Gastrocnemius medialis (tissue), 4 donors: ENCODE data around the gene UMAD1. TPM values are rescaled to one million over a fixed set of nuclear protein-coding genes. Genes with fewer than 3 reads are reported as not detected.

Source experiments
- ATAC-seq, 2 donors: fragments of 150-250 bp; one replicate each; pipeline ENCODE4 v1.9.1; 2016
- DNase-seq, 2 donors: peaks; one replicate each; pipeline ENCODE4 v3.0.0-alpha.2; 2019
- H3K27ac ChIP-seq, 4 donors: fragments of 200-600 bp; sonication (generic); 1 replicate in 1 of 4; 2 replicates in 3 of 4; pipeline ENCODE4 v1.5.1; 2016 to 2018; ENCODE audit warnings: mild to moderate bottlenecking in 2 of 4, moderate library complexity in 1 of 4
- H3K27me3 ChIP-seq, 3 donors: fragments of 200-600 bp; sonication (generic) in 2 of 3; 1 replicate in 1 of 3; 2 replicates in 2 of 3; pipeline versions ENCODE4 v1.5.1 to v1.6.0; 2016 to 2019; ENCODE audit warnings: mild to moderate bottlenecking in 1 of 3, moderate library complexity in 1 of 3
- H3K36me3 ChIP-seq, 2 donors: fragments of 200-600 bp; sonication (generic) in 1 of 2; one replicate each; pipeline ENCODE4 v1.5.1; 2017 to 2018
- H3K4me1 ChIP-seq, 2 donors: fragments of 200-600 bp; sonication (generic) in 1 of 2; one replicate each; pipeline ENCODE4 v1.5.1; 2016 to 2017; ENCODE audit warnings: mild to moderate bottlenecking in 2 of 2
- H3K4me3 ChIP-seq, 4 donors: fragments of 200-600 bp; sonication (generic) in 3 of 4; 1 replicate in 1 of 4; 2 replicates in 3 of 4; pipeline ENCODE4 v1.5.1; 2016 to 2019; ENCODE audit warnings: mild to moderate bottlenecking in 2 of 4
- H3K9me3 ChIP-seq, 3 donors: fragments of 200-600 bp; sonication (generic) in 2 of 3; 1 replicate in 1 of 3; 2 replicates in 2 of 3; pipeline ENCODE4 v1.5.1; 2016 to 2019
- CTCF ChIP-seq, 5 experiments: fragments of 450-650 bp in 3 of 5; fragments of 200-600 bp in 2 of 5; sonication (generic) in 2 of 5; IDR thresholded peaks in 4 of 5; conservative IDR thresholded peaks in 1 of 5; 1 replicate in 4 of 5; 2 replicates in 1 of 5; pipeline ENCODE4 v1.5.1; 2016 to 2019; ENCODE audit warnings: antibody characterized with exemption in 5 of 5, mild to moderate bottlenecking in 3 of 5, moderate library complexity in 3 of 5
- POLR2A ChIP-seq, 2 donors: fragments of 450-650 bp; IDR thresholded peaks; one replicate each; pipeline ENCODE4 v1.6.1; 2017; ENCODE audit warnings: antibody characterized with exemption in 2 of 2, mild to moderate bottlenecking in 2 of 2, moderate library complexity in 2 of 2
- in situ Hi-C, 4 donors: fragments of 200-750 bp; cut with MboI; loops; one replicate each; pipeline versions ENCODE4 v1.15.0 to v1.8.0; 2017; ENCODE audit warnings: low sequenced_read_pairs in 4 of 4
- intact Hi-C: fragments of 100-400 bp; cut with DNase I; formaldehyde crosslinking; loops from one replicate; pipeline ENCODE4 v1.15.1; 2023; ENCODE audit warnings: low total_unique reads
- total RNA-seq, 4 donors: library from RNA; depleted of rRNA; stranded (reverse); fragments of >200 nt; gene quantifications; one replicate each; pipeline versions ENCODE4 v1.1.0 to v1.2.3, GENCODE V29; 2016

UMAD1 gene
- total RNA-seq, 4 donors from 2014 or later: 10.2 to 16.0 (median 11.1) TPM

- ATAC-seq: no peak
- intact Hi-C loops: no loop called here
These were observed 165.1 kb downstream of the UMAD1 start for GRCh38 chr7:7805511-7806153.

GRCh38 chr7:7808156-7808555 is 167.6 kb downstream of the UMAD1 start:
- H3K27ac ChIP-seq: no peak overlapping the region
- H3K27me3 ChIP-seq: no peaks in the 10 kb centered on the region
- no peaks in the 10 kb centered on the region for H3K9me3 ChIP-seq
- no peaks in the 10 kb centered on the region for H3K4me1 ChIP-seq
- in situ Hi-C loops (no loop called here), intact Hi-C loops (no loop called here)
- DNase-seq (no peak), ATAC-seq (peak in 1 of 2 donors; percentile 36)
- H3K4me3 ChIP-seq: no peak overlapping the region
- H3K36me3 ChIP-seq: no peaks in the 10 kb centered on the region
- TF ChIP-seq POLR2A (IDR thresholded peaks at IDR 0.05): no peak
- TF ChIP-seq CTCF (IDR thresholded peaks at IDR 0.05 in 4 of 5, conservative IDR thresholded peaks at IDR 0.05 in 1 of 5): no peak

More at GRCh38 chr7:7805511-7806153, 165.1 kb downstream of the UMAD1 start:
- Histone ChIP-seq H3K4me1 (no peaks in the 10 kb centered on the region), H3K9me3 (no peaks in the 10 kb centered on the region), H3K36me3 (no peaks in the 10 kb centered on the region), H3K4me3 (no peak overlapping the region), H3K27me3 (no peaks in the 10 kb centered on the region), H3K27ac (no peak overlapping the region)
- no peak for TF ChIP-seq CTCF (IDR thresholded peaks at IDR 0.05 in 4 of 5, conservative IDR thresholded peaks at IDR 0.05 in 1 of 5)
- in situ Hi-C loops: no loop called here
- DNase-seq: no peak

- Histone ChIP-seq H3K9me3 (no peaks in the 10 kb centered on the region), H3K4me1 (no peaks in the 10 kb centered on the region), H3K4me3 (no peak overlapping the region), H3K27me3 (no peaks in the 10 kb centered on the region), H3K36me3 (no peaks in the 10 kb centered on the region), H3K27ac (no peak overlapping the region)
- intact Hi-C loops: no loop called here
- in situ Hi-C loops: no loop called here
- no peak for ATAC-seq
- DNase-seq: no peak
- TF ChIP-seq POLR2A (IDR thresholded peaks at IDR 0.05): no peak
- TF ChIP-seq CTCF (IDR thresholded peaks at IDR 0.05 in 4 of 5, conservative IDR thresholded peaks at IDR 0.05 in 1 of 5): no peak
These were observed 168.1 kb downstream of the UMAD1 start for GRCh38 chr7:7808626-7809025.

- DNase-seq: no peak
- Histone ChIP-seq H3K4me3 (no peak overlapping the region), H3K9me3 (no peaks in the 10 kb centered on the region), H3K36me3 (no peaks in the 10 kb centered on the region), H3K27ac (no peak overlapping the region), H3K4me1 (no peaks in the 10 kb centered on the region), H3K27me3 (no peaks in the 10 kb centered on the region)
- no peak for ATAC-seq
- in situ Hi-C loops (no loop called here), intact Hi-C loops (no loop called here)
- TF ChIP-seq CTCF (IDR thresholded peaks at IDR 0.05 in 4 of 5, conservative IDR thresholded peaks at IDR 0.05 in 1 of 5) (no peak), POLR2A (IDR thresholded peaks at IDR 0.05) (no peak)
These were observed 169.8 kb downstream of the UMAD1 start for GRCh38 chr7:7810380-7810779.

GRCh38 chr7:7810826-7811225 is 170.3 kb downstream of the UMAD1 start:
- in situ Hi-C loops (no loop called here), intact Hi-C loops (no loop called here)
- TF ChIP-seq POLR2A (IDR thresholded peaks at IDR 0.05) (no peak), CTCF (IDR thresholded peaks at IDR 0.05 in 4 of 5, conservative IDR thresholded peaks at IDR 0.05 in 1 of 5) (no peak)
- Histone ChIP-seq H3K9me3 (no peaks in the 10 kb centered on the region), H3K4me1 (no peaks in the 10 kb centered on the region), H3K4me3 (no peak overlapping the region), H3K27me3 (no peaks in the 10 kb centered on the region), H3K36me3 (no peaks in the 10 kb centered on the region), H3K27ac (no peak overlapping the region)
- DNase-seq: no peak
- ATAC-seq: no peak
